ENCODE results near the gene MED6.

- TF ChIP-seq CTCF (optimal IDR thresholded peaks at IDR 0.05 in 1 of 3, IDR thresholded peaks at IDR 0.05 in 1 of 3, conservative IDR thresholded peaks at IDR 0.05 in 1 of 3; ENCODE audit: extremely low read depth in 1 of 3, insufficient read depth in 2 of 3, low read length in 3 of 3) (no peak), EZH2 (IDR thresholded peaks at IDR 0.05; ENCODE audit: low read length) (peak; percentile 37)
These were observed 40.6 kb upstream of the MED6 start for GRCh38 chr14:70640938-70641547.
